ENCODE data around the gene C10orf62. TPM values are rescaled to one million over a fixed set of nuclear protein-coding genes. Genes with fewer than 3 reads are reported as not detected.

C10orf62 gene
- polyA plus RNA-seq, 1 donor (not counting 4 experiments of a cell fraction or from before 2014, with no cell fraction given) = not detected

DNA sequence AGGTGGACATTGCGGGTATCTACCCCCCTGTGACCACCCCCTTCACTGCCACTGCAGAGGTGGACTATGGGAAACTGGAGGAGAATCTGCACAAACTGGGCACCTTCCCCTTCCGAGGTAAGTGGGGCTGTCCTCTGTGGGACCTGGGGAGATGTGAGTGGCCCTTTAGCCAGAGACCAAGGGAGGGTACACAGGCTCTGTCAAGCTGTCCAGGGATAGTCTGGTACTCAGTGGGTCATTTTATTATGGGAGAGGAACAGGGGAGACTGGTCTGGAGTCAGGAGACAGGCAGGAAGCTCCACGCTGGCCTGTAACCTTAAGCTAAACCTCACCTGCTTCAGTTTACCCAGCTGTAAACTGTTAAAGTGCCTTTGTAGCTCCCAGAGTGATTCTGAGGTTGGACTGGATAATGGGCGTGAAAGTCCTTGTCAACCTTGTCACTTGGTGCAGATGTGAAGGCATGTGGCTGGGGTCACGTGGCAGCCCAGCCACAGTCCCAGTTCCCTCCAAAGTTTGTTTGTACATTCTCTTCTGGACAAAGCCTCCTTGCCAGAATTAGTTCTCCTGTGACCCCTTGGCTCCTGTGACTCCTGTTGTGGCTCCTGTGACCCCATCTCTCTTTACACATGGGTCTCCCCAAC is 4.6 kb upstream of the C10orf62 start:
- dilution Hi-C loops (cut with MboI; ENCODE audit: extremely low pct_ligation_motif_present, low sequenced_read_pairs) = no loop called here
- no peak for FAIRE-seq
- no peak overlapping the region for H3K9ac ChIP-seq (ENCODE audit: control insufficient read depth, extremely low read depth, insufficient read depth, low read length)
- H4K20me1 ChIP-seq (ENCODE audit: control insufficient read depth, extremely low read depth, insufficient read depth, low read length) = no peaks in the 10 kb centered on the region
- no peaks in the 10 kb centered on the region for H3K9me1 ChIP-seq (ENCODE audit: control insufficient read depth, extremely low read depth, insufficient read depth, low read length)
- H2AFZ ChIP-seq (ENCODE audit: control insufficient read depth, low read length) = no peak overlapping the region
- no peaks in the 10 kb centered on the region for H3K27me3 ChIP-seq (ENCODE audit: control insufficient read depth, extremely low read depth, insufficient read depth, low read length)
- no peak overlapping the region for H3K27ac ChIP-seq (ENCODE audit: control insufficient read depth, insufficient read depth, low read length)
- no peaks in the 10 kb centered on the region for H3K79me2 ChIP-seq (ENCODE audit: control insufficient read depth, insufficient read depth, low read length)
- H3K36me3 ChIP-seq (ENCODE audit: control insufficient read depth in 2 of 2, extremely low read depth in 1 of 2, insufficient read depth in 2 of 2, low read length in 2 of 2) = no peaks in the 10 kb centered on the region
- no peak for DNase-seq (ENCODE audit: low read depth, low spot score)
- no peaks in the 10 kb centered on the region for H3K9me3 ChIP-seq (ENCODE audit: control insufficient read depth, low read depth, low read length)
- H3K4me3 ChIP-seq (ENCODE audit: control insufficient read depth in 2 of 3, extremely low read depth in 1 of 3, insufficient read depth in 2 of 3, low read depth in 1 of 3, low read length in 3 of 3) = no peak overlapping the region
- peaks cover 16% of the 10 kb centered on the region for H3K4me1 ChIP-seq (ENCODE audit: control insufficient read depth, extremely low read depth, insufficient read depth, low read length)
- H3K4me2 ChIP-seq (ENCODE audit: control insufficient read depth, extremely low read depth, insufficient read depth, low read depth, low read length) = peak overlapping the region; percentile 37
- no peak for TF ChIP-seq EZH2 (IDR thresholded peaks at IDR 0.05; ENCODE audit: low read length)
- TF ChIP-seq, protein P1, sequence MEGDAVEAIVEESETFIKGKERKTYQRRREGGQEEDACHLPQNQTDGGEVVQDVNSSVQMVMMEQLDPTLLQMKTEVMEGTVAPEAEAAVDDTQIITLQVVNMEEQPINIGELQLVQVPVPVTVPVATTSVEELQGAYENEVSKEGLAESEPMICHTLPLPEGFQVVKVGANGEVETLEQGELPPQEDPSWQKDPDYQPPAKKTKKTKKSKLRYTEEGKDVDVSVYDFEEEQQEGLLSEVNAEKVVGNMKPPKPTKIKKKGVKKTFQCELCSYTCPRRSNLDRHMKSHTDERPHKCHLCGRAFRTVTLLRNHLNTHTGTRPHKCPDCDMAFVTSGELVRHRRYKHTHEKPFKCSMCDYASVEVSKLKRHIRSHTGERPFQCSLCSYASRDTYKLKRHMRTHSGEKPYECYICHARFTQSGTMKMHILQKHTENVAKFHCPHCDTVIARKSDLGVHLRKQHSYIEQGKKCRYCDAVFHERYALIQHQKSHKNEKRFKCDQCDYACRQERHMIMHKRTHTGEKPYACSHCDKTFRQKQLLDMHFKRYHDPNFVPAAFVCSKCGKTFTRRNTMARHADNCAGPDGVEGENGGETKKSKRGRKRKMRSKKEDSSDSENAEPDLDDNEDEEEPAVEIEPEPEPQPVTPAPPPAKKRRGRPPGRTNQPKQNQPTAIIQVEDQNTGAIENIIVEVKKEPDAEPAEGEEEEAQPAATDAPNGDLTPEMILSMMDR (optimal IDR thresholded peaks at IDR 0.05 in 1 of 3, IDR thresholded peaks at IDR 0.05 in 1 of 3, conservative IDR thresholded peaks at IDR 0.05 in 1 of 3; ENCODE audit: extremely low read depth in 1 of 3, insufficient read depth in 2 of 3, low read length in 3 of 3) = no peak

DNA sequence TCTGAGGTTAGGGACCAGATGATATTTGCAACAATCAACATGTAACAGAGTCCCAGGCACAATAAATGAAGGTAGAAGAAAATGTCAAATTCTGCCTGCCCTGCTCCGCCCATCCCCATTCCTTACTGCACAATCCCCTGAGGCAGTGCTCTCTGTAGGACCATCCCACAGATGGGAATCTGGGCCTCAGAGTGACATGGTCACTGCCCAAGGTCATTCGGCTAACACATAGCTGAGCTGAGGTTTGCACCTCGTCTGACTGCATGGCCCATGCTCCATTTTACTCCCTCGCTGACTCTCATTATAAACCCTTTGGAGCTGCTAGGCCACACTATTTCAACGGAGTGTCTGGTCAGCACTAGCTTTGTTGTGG is 4.1 kb upstream of the C10orf62 start:
- Histone ChIP-seq H3K36me3 (ENCODE audit: control insufficient read depth in 2 of 2, extremely low read depth in 1 of 2, insufficient read depth in 2 of 2, low read length in 2 of 2) (no peaks in the 10 kb centered on the region), H3K27ac (ENCODE audit: control insufficient read depth, insufficient read depth, low read length) (no peak overlapping the region), H3K79me2 (ENCODE audit: control insufficient read depth, insufficient read depth, low read length) (no peaks in the 10 kb centered on the region), H3K4me1 (ENCODE audit: control insufficient read depth, extremely low read depth, insufficient read depth, low read length) (peaks cover 16% of the 10 kb centered on the region), H3K4me2 (ENCODE audit: control insufficient read depth, extremely low read depth, insufficient read depth, low read depth, low read length) (no peak overlapping the region), H3K9ac (ENCODE audit: control insufficient read depth, extremely low read depth, insufficient read depth, low read length) (no peak overlapping the region), H4K20me1 (ENCODE audit: control insufficient read depth, extremely low read depth, insufficient read depth, low read length) (no peaks in the 10 kb centered on the region), H3K27me3 (ENCODE audit: control insufficient read depth, extremely low read depth, insufficient read depth, low read length) (no peaks in the 10 kb centered on the region), H3K4me3 (ENCODE audit: control insufficient read depth in 2 of 3, extremely low read depth in 1 of 3, insufficient read depth in 2 of 3, low read depth in 1 of 3, low read length in 3 of 3) (no peak overlapping the region), H3K9me3 (ENCODE audit: control insufficient read depth, low read depth, low read length) (no peaks in the 10 kb centered on the region), H3K9me1 (ENCODE audit: control insufficient read depth, extremely low read depth, insufficient read depth, low read length) (no peaks in the 10 kb centered on the region), H2AFZ (ENCODE audit: control insufficient read depth, low read length) (no peak overlapping the region)
- no peak for TF ChIP-seq EZH2 (IDR thresholded peaks at IDR 0.05; ENCODE audit: low read length)
- TF ChIP-seq, protein P1 (optimal IDR thresholded peaks at IDR 0.05 in 1 of 3, IDR thresholded peaks at IDR 0.05 in 1 of 3, conservative IDR thresholded peaks at IDR 0.05 in 1 of 3; ENCODE audit: extremely low read depth in 1 of 3, insufficient read depth in 2 of 3, low read length in 3 of 3) = no peak
- dilution Hi-C loops (cut with MboI; ENCODE audit: extremely low pct_ligation_motif_present, low sequenced_read_pairs) = no loop called here
- FAIRE-seq = no peak
- DNase-seq (ENCODE audit: low read depth, low spot score) = no peak

All from keratinocyte (primary cell).